HG02571 (cell line): ENCODE measurements around the gene LSAMP.

Experiments
- ATAC-seq: cut with Tn5 transposase; IDR thresholded peaks from one replicate; pipeline ENCODE4 v1.9.1; 2021; ENCODE audit warnings: mild to moderate bottlenecking, moderate library complexity; ENCODE audit not compliant: unreplicated experiment

Gene LSAMP

GRCh38 chr3:116445311-116445841 lies at the start of gene LSAMP:
LSAMP (minus strand) TSS chr3:116445487.
- ATAC-seq = no peak

GRCh38 chr3:116492379-116492778 lies 47.1 kb upstream of the LSAMP start:
- no peak for ATAC-seq

- no peak for ATAC-seq
Observed at GRCh38 chr3:116483135-116483534, 37.8 kb upstream of the LSAMP start.

- ATAC-seq = no peak
Observed at GRCh38 chr3:116476691-116477090, 31.4 kb upstream of the LSAMP start.

GRCh38 chr3:116474801-116475200 lies 29.5 kb upstream of the LSAMP start:
- ATAC-seq = no peak

- no peak for ATAC-seq
Observed at GRCh38 chr3:116474032-116474780, 28.9 kb upstream of the LSAMP start.

GRCh38 chr3:116473602-116474001 lies 28.3 kb upstream of the LSAMP start:
- ATAC-seq = no peak

- no peak for ATAC-seq
Observed at GRCh38 chr3:116470605-116471197, 25.4 kb upstream of the LSAMP start.

- no peak for ATAC-seq
Observed at GRCh38 chr3:116469546-116469945, 24.3 kb upstream of the LSAMP start.

- ATAC-seq = no peak
Observed at GRCh38 chr3:116464276-116464798, 19.1 kb upstream of the LSAMP start.

GRCh38 chr3:116453666-116454346 lies 8.5 kb upstream of the LSAMP start:
- no peak for ATAC-seq

- no peak for ATAC-seq
Observed at GRCh38 chr3:116449546-116450350, 4.5 kb upstream of the LSAMP start.

- ATAC-seq = no peak
Observed at GRCh38 chr3:116445990-116446389, 703 bp upstream of the LSAMP start.

GRCh38 chr3:116444819-116445310 lies 422 bp downstream of the LSAMP start:
- ATAC-seq = no peak

GRCh38 chr3:116444115-116444747 lies 1.1 kb downstream of the LSAMP start:
- ATAC-seq = no peak

- no peak for ATAC-seq
Observed at GRCh38 chr3:116443191-116443661, 2.1 kb downstream of the LSAMP start.

GRCh38 chr3:116442331-116443021 lies 2.8 kb downstream of the LSAMP start:
- ATAC-seq = no peak

GRCh38 chr3:116441652-116442051 lies 3.6 kb downstream of the LSAMP start:
- no peak for ATAC-seq

GRCh38 chr3:116440196-116440595 lies 5.1 kb downstream of the LSAMP start:
- no peak for ATAC-seq
